ENCODE results near the gene KEAP1.
"Not testable (repeated sequence)": the region's sequence is repeated elsewhere in the genome, so short reads cannot be mapped to it uniquely, and the experiment has no call there.

The KEAP1 gene

GRCh38 chr19:10533646-10534386, 30.7 kb upstream of the KEAP1 start:
- TF ChIP-seq EZH2phosphoT487 (IDR thresholded peaks at IDR 0.05; ENCODE audit: borderline replicate concordance, low read length) (no peak), CTCF (IDR thresholded peaks at IDR 0.05; ENCODE audit: low read depth, low read length, poor library complexity, severe bottlenecking) (no peak)
- Histone ChIP-seq H3K9me3 (ENCODE audit: control insufficient read depth, insufficient read depth, low read length) (peaks cover 2% of the 10 kb centered on the region; the same call in 1 of the 2 replicates), H3K79me2 (ENCODE audit: control insufficient read depth, low read length) (no peaks in the 10 kb centered on the region), H3K4me2 (ENCODE audit: low read length) (no peak overlapping the region), H3K4me1 (ENCODE audit: control insufficient read depth, low read length) (no peaks in the 10 kb centered on the region), H3K27me3 (ENCODE audit: control insufficient read depth, low read length) (peaks cover 26% of the 10 kb centered on the region), H3K36me3 (ENCODE audit: control insufficient read depth, low read length) (no peaks in the 10 kb centered on the region), H3F3A (ENCODE audit: control insufficient read depth, insufficient read depth) (no peaks in the 10 kb centered on the region), H4K20me1 (ENCODE audit: control insufficient read depth, insufficient read depth, low read depth, low read length) (no peaks in the 10 kb centered on the region), H3K4me3 (ENCODE audit: low read length) (no peak overlapping the region), H3K9me2 (replicated peaks; ENCODE audit: control insufficient read depth, low read length) (no peaks in the 10 kb centered on the region), H3K27ac (ENCODE audit: low read depth, low read length) (no peak overlapping the region)

DNA sequence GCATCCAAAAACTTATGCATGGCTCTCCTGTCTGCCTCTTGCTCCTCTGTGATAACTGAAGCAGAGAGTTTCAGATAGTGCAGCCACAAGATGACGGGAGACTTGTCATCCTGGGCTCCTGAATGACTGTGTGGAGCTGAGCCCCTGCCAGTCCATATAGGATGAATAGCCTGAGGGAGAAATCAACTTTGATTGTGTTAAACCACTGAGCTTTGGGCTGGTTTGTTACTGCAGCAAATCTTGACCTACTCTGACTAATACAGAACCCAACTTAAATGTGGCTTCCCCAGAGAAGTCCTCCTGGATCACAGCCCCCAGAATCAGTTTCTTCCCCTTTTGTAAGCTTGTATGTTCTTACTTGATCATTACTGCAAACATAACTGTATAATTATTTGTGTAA, 29.3 kb upstream of the KEAP1 start:
- Histone ChIP-seq H3K79me2 (ENCODE audit: control insufficient read depth, low read length) (no peaks in the 10 kb centered on the region), H4K20me1 (ENCODE audit: control insufficient read depth, insufficient read depth, low read depth, low read length) (no peaks in the 10 kb centered on the region), H3K4me3 (ENCODE audit: low read length) (no peak overlapping the region), H3F3A (ENCODE audit: control insufficient read depth, insufficient read depth) (no peaks in the 10 kb centered on the region), H3K4me1 (ENCODE audit: control insufficient read depth, low read length) (no peaks in the 10 kb centered on the region), H3K27ac (ENCODE audit: low read depth, low read length) (no peak overlapping the region), H3K4me2 (ENCODE audit: low read length) (no peak overlapping the region), H3K9me3 (ENCODE audit: control insufficient read depth, insufficient read depth, low read length) (peaks cover 2% of the 10 kb centered on the region; the same call in 1 of the 2 replicates), H3K27me3 (ENCODE audit: control insufficient read depth, low read length) (peaks cover 13% of the 10 kb centered on the region), H3K36me3 (ENCODE audit: control insufficient read depth, low read length) (no peaks in the 10 kb centered on the region), H3K9me2 (replicated peaks; ENCODE audit: control insufficient read depth, low read length) (no peaks in the 10 kb centered on the region)
- TF ChIP-seq CTCF (IDR thresholded peaks at IDR 0.05; ENCODE audit: low read depth, low read length, poor library complexity, severe bottlenecking) = no peak

- not testable (repeated sequence) for H3K4me3 ChIP-seq (ENCODE audit: low read length); H3F3A ChIP-seq (ENCODE audit: control insufficient read depth, insufficient read depth); H3K9me2 ChIP-seq (replicated peaks; ENCODE audit: control insufficient read depth, low read length); H3K9me3 ChIP-seq (ENCODE audit: control insufficient read depth, insufficient read depth, low read length); H4K20me1 ChIP-seq (ENCODE audit: control insufficient read depth, insufficient read depth, low read depth, low read length); H3K79me2 ChIP-seq (ENCODE audit: control insufficient read depth, low read length); H3K4me2 ChIP-seq (ENCODE audit: low read length); H3K27ac ChIP-seq (ENCODE audit: low read depth, low read length); H3K27me3 ChIP-seq (ENCODE audit: control insufficient read depth, low read length); H3K4me1 ChIP-seq (ENCODE audit: control insufficient read depth, low read length); H3K36me3 ChIP-seq (ENCODE audit: control insufficient read depth, low read length)
These were observed 23.7 kb upstream of the KEAP1 start for GRCh38 chr19:10526887-10527286.

DNA sequence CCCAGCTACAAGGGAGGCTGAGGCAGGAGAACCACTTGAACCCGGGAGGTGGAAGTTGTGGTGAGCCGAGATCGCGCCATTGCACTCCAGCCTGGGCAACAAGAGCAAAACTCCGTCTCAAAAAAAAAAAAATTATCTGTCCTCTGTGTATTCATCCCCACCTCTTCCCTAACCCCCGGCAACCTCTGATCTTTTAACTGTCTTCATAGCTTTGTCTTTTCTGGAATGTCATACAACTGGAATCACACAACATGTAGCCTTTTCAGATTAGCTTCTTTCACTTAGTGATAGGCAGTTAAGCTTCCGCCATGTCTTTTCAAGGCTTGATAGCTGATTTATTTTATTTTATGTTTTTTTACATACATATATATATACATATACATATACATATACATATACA, 22.5 kb upstream of the KEAP1 start:
- H3K79me2 ChIP-seq (ENCODE audit: control insufficient read depth, low read length) = no peaks in the 10 kb centered on the region
- TF ChIP-seq CTCF (IDR thresholded peaks at IDR 0.05; ENCODE audit: low read depth, low read length, poor library complexity, severe bottlenecking) = no peak
- no peak for TF ChIP-seq EZH2phosphoT487 (IDR thresholded peaks at IDR 0.05; ENCODE audit: borderline replicate concordance, low read length)
- no peaks in the 10 kb centered on the region for H3K36me3 ChIP-seq (ENCODE audit: control insufficient read depth, low read length)
- H3K4me2 ChIP-seq (ENCODE audit: low read length) = no peak overlapping the region
- no peak overlapping the region for H3K27ac ChIP-seq (ENCODE audit: low read depth, low read length)
- no peaks in the 10 kb centered on the region for H3K4me1 ChIP-seq (ENCODE audit: control insufficient read depth, low read length)
- no peaks in the 10 kb centered on the region for H4K20me1 ChIP-seq (ENCODE audit: control insufficient read depth, insufficient read depth, low read depth, low read length)
- no peak overlapping the region for H3K4me3 ChIP-seq (ENCODE audit: low read length)
- peaks cover 8% of the 10 kb centered on the region for H3K27me3 ChIP-seq (ENCODE audit: control insufficient read depth, low read length)
- H3K9me3 ChIP-seq (ENCODE audit: control insufficient read depth, insufficient read depth, low read length) = no peaks in the 10 kb centered on the region
- no peaks in the 10 kb centered on the region for H3F3A ChIP-seq (ENCODE audit: control insufficient read depth, insufficient read depth)
- no peaks in the 10 kb centered on the region for H3K9me2 ChIP-seq (replicated peaks; ENCODE audit: control insufficient read depth, low read length)
